HepG2 (cell line): Measurements from ENCODE around the gene ACTL8. TPM values are rescaled to one million over a fixed set of nuclear protein-coding genes. Genes with fewer than 3 reads are reported as not detected.

Experiments
- ATAC-seq: fragments of 200-7000 bp; cut with Tn5 transposase; 3 replicates; pipeline ENCODE4 v1.9.1; 2020; ENCODE audit warnings: mild to moderate bottlenecking, moderate library complexity
- BruUV-seq: library from RNA; stranded (reverse); fragments of 400-500 nt; replicated peaks from 2 replicates; lab custom pipeline; 2021; lab: Mats Ljungman, UMichigan
- CTCF ChIA-PET: fragments of 300-600 bp; formaldehyde crosslinking; extraction: SDS; loops from one replicate; lab custom pipeline; 2021; ENCODE audit warnings: low total read pairs, inconsistent platforms, low intra/inter-chr PET ratio; lab: Yijun Ruan, JAX
- POLR2A ChIA-PET: fragments of 350-600 bp; sonication (Branson Sonifier 250); formaldehyde crosslinking; loops from one replicate; lab custom pipeline; 2020; ENCODE audit warnings: antibody characterized with exemption, inconsistent platforms; lab: Yijun Ruan, JAX
- DNase-seq: peaks from one replicate; pipeline ENCODE4 v3.0.0-alpha.2; 2015; ENCODE audit warnings: low spot score
- FAIRE-seq: peaks from 3 replicates; lab custom pipeline; 2011; peaks lifted over from hg19 to GRCh38; lab: Jason Lieb, UNC
- H2AFZ ChIP-seq: one replicate; pipeline ENCODE4 v1.6.1; 2011; ENCODE audit warnings: low read length, inconsistent platforms
- H3K27ac ChIP-seq: fragments of 300-600 bp; 3 replicates; pipeline ENCODE4 v1.8.0; 2011; ENCODE audit warnings: mixed run types, mild to moderate bottlenecking, mixed read lengths, low read length, inconsistent platforms; ENCODE audit not compliant: insufficient read depth; ENCODE audit errors: extremely low read length
- H3K27me3 ChIP-seq, 2 experiments: fragments of 200-600 bp in 1 of 2; 2 replicates in 1 of 2; 3 replicates in 1 of 2; pipeline versions ENCODE4 v1.6.0 to v1.8.0; 2011; ENCODE audit warnings: low read length in 2 of 2, mild to moderate bottlenecking in 2 of 2, moderate library complexity in 2 of 2, inconsistent platforms in 1 of 2; ENCODE audit not compliant: insufficient read depth in 2 of 2, control insufficient read depth in 1 of 2
- H3K36me3 ChIP-seq, 2 experiments: fragments of 200-600 bp in 1 of 2; replicated peaks in 1 of 2; 2 replicates in 1 of 2; 3 replicates in 1 of 2; pipeline versions ENCODE4 v1.5.1 to v1.8.0; 2011; ENCODE audit warnings: low read length in 2 of 2, inconsistent platforms in 1 of 2; ENCODE audit not compliant: insufficient read depth in 2 of 2, control insufficient read depth in 1 of 2
- H3K4me1 ChIP-seq: 2 replicates; pipeline ENCODE4 v1.5.1; 2012; ENCODE audit warnings: low read length, inconsistent platforms; ENCODE audit not compliant: insufficient read depth
- H3K4me2 ChIP-seq: 2 replicates; pipeline ENCODE4 v1.6.0; 2011; ENCODE audit warnings: low read depth, low read length, inconsistent platforms
- H3K4me3 ChIP-seq, 3 experiments: fragments of 200-600 bp in 1 of 3; sonication (generic), shearing (Covaris generic) in 1 of 3; replicated peaks in 1 of 3; 2 replicates each; pipeline ENCODE4 v1.5.1; 2011 to 2016; ENCODE audit warnings: low read length in 3 of 3, inconsistent platforms in 2 of 3, low read depth in 2 of 3, mild to moderate bottlenecking in 2 of 3, control low read depth in 1 of 3, mixed read lengths in 1 of 3; ENCODE audit not compliant: insufficient read depth in 1 of 3
- H3K79me2 ChIP-seq: one replicate; pipeline ENCODE4 v1.6.1; 2011; ENCODE audit warnings: low read length, inconsistent platforms; ENCODE audit not compliant: insufficient read depth
- H3K9ac ChIP-seq: 2 replicates; pipeline ENCODE4 v1.6.0; 2011; ENCODE audit warnings: mild to moderate bottlenecking, low read depth, low read length, inconsistent platforms; ENCODE audit not compliant: insufficient read depth
- H3K9me3 ChIP-seq: 2 replicates; pipeline ENCODE4 v1.5.1; 2012; ENCODE audit warnings: mild to moderate bottlenecking, low read length
- H4K20me1 ChIP-seq: 2 replicates; pipeline ENCODE4 v1.6.0; 2011; ENCODE audit warnings: inconsistent platforms, mild to moderate bottlenecking, low read length, moderate library complexity; ENCODE audit not compliant: insufficient read depth
- DNMT3B ChIP-seq: conservative IDR thresholded peaks from 2 replicates; pipeline ENCODE4 v1.6.1; 2016; ENCODE audit warnings: missing biosample characterization, control low read depth
- ETV5 ChIP-seq: IDR thresholded peaks from 2 replicates; pipeline ENCODE4 v1.6.1; 2018; ENCODE audit warnings: missing biosample characterization, missing genetic modification reagents, inconsistent platforms, borderline replicate concordance
- FOXM1 ChIP-seq: sonication (generic); formaldehyde crosslinking; IDR thresholded peaks from 2 replicates; pipeline ENCODE4 v1.5.0; 2020; ENCODE audit warnings: missing genetic modification reagents
- KLF6 ChIP-seq: IDR thresholded peaks from 2 replicates; pipeline ENCODE4 v1.8.0; 2016; ENCODE audit warnings: missing biosample characterization, missing genetic modification reagents
- MBD4 ChIP-seq: IDR thresholded peaks from 2 replicates; pipeline ENCODE4 v1.6.1; 2012; ENCODE audit warnings: low read length, inconsistent platforms, borderline replicate concordance
- MTF1 ChIP-seq: sonication (generic); formaldehyde crosslinking; IDR thresholded peaks from 2 replicates; pipeline ENCODE4 v1.5.0; 2020; ENCODE audit warnings: missing genetic modification reagents
- NFKBIZ ChIP-seq: IDR thresholded peaks from 2 replicates; pipeline ENCODE4 v1.6.1; 2018; ENCODE audit warnings: missing genetic modification reagents, missing compliant biosample characterization
- SP2 ChIP-seq: sonication (generic); formaldehyde crosslinking; IDR thresholded peaks from 2 replicates; pipeline ENCODE4 v1.5.1; 2020; ENCODE audit warnings: mild to moderate bottlenecking, missing genetic modification reagents
- TGIF2 ChIP-seq: IDR thresholded peaks from 2 replicates; pipeline ENCODE4 v1.6.1; 2016; ENCODE audit warnings: control low read depth, missing compliant biosample characterization
- YEATS2 ChIP-seq: sonication (generic); formaldehyde crosslinking; IDR thresholded peaks from 2 replicates; pipeline ENCODE4 v1.4.0; 2020; ENCODE audit warnings: missing genetic modification reagents, borderline replicate concordance
- ZEB1 ChIP-seq: IDR thresholded peaks from 2 replicates; pipeline ENCODE4 v1.6.1; 2012; ENCODE audit warnings: mild to moderate bottlenecking, low read depth, inconsistent platforms; ENCODE audit not compliant: insufficient replicate concordance
- ZMYM2 ChIP-seq: sonication (generic); formaldehyde crosslinking; IDR thresholded peaks from 2 replicates; pipeline ENCODE4 v1.8.0; 2022; ENCODE audit warnings: mild to moderate bottlenecking, missing genetic modification reagents
- ZNF101 ChIP-seq: sonication (generic); formaldehyde crosslinking; IDR thresholded peaks from 2 replicates; pipeline ENCODE4 v1.4.0; 2020; ENCODE audit warnings: mild to moderate bottlenecking, low read depth, missing genetic modification reagents, borderline replicate concordance
- ZNF432 ChIP-seq: sonication (generic); formaldehyde crosslinking; IDR thresholded peaks from 2 replicates; pipeline ENCODE4 v1.5.0; 2020; ENCODE audit warnings: missing genetic modification reagents, mild to moderate bottlenecking, borderline replicate concordance
- ZNF547 ChIP-seq: sonication (generic); formaldehyde crosslinking; IDR thresholded peaks from 2 replicates; pipeline ENCODE4 v1.5.1; 2020; ENCODE audit warnings: mild to moderate bottlenecking, missing genetic modification reagents
- ZNF562 ChIP-seq: sonication (generic); formaldehyde crosslinking; IDR thresholded peaks from 2 replicates; pipeline ENCODE4 v1.8.0; 2022; ENCODE audit warnings: missing genetic modification reagents, borderline replicate concordance
- ZNF569 ChIP-seq: sonication (generic); formaldehyde crosslinking; IDR thresholded peaks from 2 replicates; pipeline ENCODE4 v1.5.0; 2020; ENCODE audit warnings: mild to moderate bottlenecking, missing genetic modification reagents, moderate library complexity, borderline replicate concordance
- WGBS: methylation state at CpG from one replicate; pipeline ENCODE4 v1.1.6; 2017; ENCODE audit warnings: low lambda C conversion rate; 5-methylcytosine and 5-hydroxymethylcytosine counted together
- in situ Hi-C: cut with HindIII; loops from 2 replicates; pipeline ENCODE4 v1.10.0; 2017; ENCODE audit warnings: low pct_unique_long_range_greater_than_20kb; ENCODE audit not compliant: extremely low pct_ligation_motif_present
- intact Hi-C: fragments of 100-400 bp; cut with micrococcal nuclease; formaldehyde crosslinking; loops from one replicate; pipeline ENCODE4 v1.10.0; 2022; ENCODE audit not compliant: unreplicated experiment
- polyA plus RNA-seq, 8 experiments: library from polyadenylated mRNA; depleted of rRNA in 3 of 8; stranded (reverse) in 7 of 8; unstranded in 1 of 8; fragments of >200 nt; fragmentation: Illumina TruSeq in 4 of 8; extraction: Trizol in 4 of 8; gene quantifications; 2 replicates each; pipeline versions ENCODE4 v1.2.1 to v1.2.3, GENCODE V29; 2011 to 2016; ENCODE audit warnings: low read depth in 4 of 8, missing spikeins in 1 of 8, mixed read lengths in 1 of 8; ENCODE audit not compliant: insufficient read depth in 1 of 8
- total RNA-seq, 5 experiments: library from RNA; depleted of rRNA; stranded (reverse); fragments of >200 nt; fragmentation: Illumina TruSeq; extraction: Trizol; gene quantifications; 2 replicates each; pipeline ENCODE4 v1.2.3, GENCODE V29; 2016; ENCODE audit warnings: low read depth in 1 of 5
- TF ChIP-seq, protein P1 (sequence below): sonication (generic); formaldehyde crosslinking; conservative IDR thresholded peaks from 2 replicates; pipeline ENCODE4 v1.5.0; 2020; ENCODE audit warnings: missing genetic modification reagents
- TF ChIP-seq, protein P2 (sequence below): sonication (generic); formaldehyde crosslinking; IDR thresholded peaks from 2 replicates; pipeline ENCODE4 v1.4.0; 2020; ENCODE audit warnings: missing genetic modification reagents, borderline replicate concordance
- TF ChIP-seq, protein P3 (sequence below): sonication (generic); formaldehyde crosslinking; conservative IDR thresholded peaks from 2 replicates; pipeline ENCODE4 v1.4.0; 2020; ENCODE audit warnings: missing genetic modification reagents

Gene ACTL8
- total and polyA plus RNA-seq, 2 of the 13 experiments (the other 11 are each of a cell fraction or from before 2014, with no cell fraction given): 0.09 to 0.64 TPM

DNA sequence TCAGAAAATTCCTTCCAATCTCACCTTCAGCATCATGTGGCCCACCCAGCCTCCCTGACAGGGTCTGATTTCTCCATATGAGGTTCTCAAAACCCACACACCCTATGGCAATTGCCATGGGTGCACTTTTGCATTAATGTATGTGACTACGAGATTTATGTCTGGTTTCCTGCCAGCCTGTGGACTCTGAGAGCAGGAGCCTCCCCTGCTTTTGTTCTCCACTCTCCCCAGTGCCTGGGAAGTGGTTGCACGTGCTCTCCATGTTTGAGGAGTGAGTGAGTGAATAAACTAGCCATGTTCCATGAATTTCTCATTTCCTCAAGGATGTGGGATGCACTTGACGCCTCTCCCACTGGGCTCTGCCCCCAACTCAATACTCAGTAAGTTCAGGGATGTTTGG lies 91.2 kb downstream of the ACTL8 start (continued):
- TF ChIP-seq, protein P1, sequence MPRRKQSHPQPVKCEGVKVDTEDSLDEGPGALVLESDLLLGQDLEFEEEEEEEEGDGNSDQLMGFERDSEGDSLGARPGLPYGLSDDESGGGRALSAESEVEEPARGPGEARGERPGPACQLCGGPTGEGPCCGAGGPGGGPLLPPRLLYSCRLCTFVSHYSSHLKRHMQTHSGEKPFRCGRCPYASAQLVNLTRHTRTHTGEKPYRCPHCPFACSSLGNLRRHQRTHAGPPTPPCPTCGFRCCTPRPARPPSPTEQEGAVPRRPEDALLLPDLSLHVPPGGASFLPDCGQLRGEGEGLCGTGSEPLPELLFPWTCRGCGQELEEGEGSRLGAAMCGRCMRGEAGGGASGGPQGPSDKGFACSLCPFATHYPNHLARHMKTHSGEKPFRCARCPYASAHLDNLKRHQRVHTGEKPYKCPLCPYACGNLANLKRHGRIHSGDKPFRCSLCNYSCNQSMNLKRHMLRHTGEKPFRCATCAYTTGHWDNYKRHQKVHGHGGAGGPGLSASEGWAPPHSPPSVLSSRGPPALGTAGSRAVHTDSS (CRISPR knock-in tag): no peak
- TF ChIP-seq ZMYM2 (CRISPR knock-in tag): no peak
- no peak for TF ChIP-seq ZNF432 (CRISPR knock-in tag)
- no peak for TF ChIP-seq NFKBIZ
- TF ChIP-seq MBD4: no peak
- TF ChIP-seq ZNF547 (CRISPR knock-in tag): no peak
- TF ChIP-seq ZNF569 (CRISPR knock-in tag): no peak
- TF ChIP-seq, protein P2, sequence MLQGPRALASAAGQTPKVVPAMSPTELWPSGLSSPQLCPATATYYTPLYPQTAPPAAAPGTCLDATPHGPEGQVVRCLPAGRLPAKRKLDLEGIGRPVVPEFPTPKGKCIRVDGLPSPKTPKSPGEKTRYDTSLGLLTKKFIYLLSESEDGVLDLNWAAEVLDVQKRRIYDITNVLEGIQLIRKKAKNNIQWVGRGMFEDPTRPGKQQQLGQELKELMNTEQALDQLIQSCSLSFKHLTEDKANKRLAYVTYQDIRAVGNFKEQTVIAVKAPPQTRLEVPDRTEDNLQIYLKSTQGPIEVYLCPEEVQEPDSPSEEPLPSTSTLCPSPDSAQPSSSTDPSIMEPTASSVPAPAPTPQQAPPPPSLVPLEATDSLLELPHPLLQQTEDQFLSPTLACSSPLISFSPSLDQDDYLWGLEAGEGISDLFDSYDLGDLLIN (CRISPR knock-in tag): no peak

DNA sequence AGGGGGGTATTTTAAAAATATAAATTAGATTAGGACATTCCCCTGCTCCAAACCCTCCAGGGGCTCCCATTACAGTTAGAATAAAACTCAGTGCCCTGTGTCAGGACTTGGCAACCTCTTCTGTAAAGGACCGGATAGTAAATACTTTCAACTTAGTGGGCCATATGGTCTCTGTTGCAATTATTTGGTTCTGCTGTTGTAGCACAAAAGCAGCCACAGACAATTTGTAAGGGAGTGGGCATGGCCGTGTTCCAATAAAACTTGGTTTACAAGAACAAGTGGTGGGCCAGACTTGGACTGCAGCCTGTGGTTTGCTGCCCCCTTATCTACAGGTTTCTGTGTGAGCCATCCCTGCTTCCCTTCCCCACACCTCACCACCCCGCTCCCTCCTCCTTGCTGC lies 92.0 kb downstream of the ACTL8 start:
- Histone ChIP-seq H3K36me3 (no peaks in the 10 kb centered on the region), H3K4me1 (no peaks in the 10 kb centered on the region), H3K27me3 (peaks cover 0 to 10% of the 10 kb centered on the region in 2 experiments; a peak in 2 of 5 replicates), H3K79me2 (no peaks in the 10 kb centered on the region), H3K4me2 (no peak overlapping the region), H4K20me1 (no peaks in the 10 kb centered on the region), H3K9ac (no peak overlapping the region), H3K27ac (no peak overlapping the region), H2AFZ (no peak overlapping the region), H3K4me3 (no peak overlapping the region), H3K9me3 (no peaks in the 10 kb centered on the region)
- intact Hi-C loops: no loop called here
- WGBS: 15% methylated on average over 3 of the region's 3 CpGs
- no peak for DNase-seq
- ATAC-seq: no peak
- in situ Hi-C loops: no loop called here
- CTCF ChIA-PET: no interaction called here
- no peak for FAIRE-seq
- no TSS peak for BruUV-seq
- POLR2A ChIA-PET: no interaction called here
- TF ChIP-seq, protein P3, sequence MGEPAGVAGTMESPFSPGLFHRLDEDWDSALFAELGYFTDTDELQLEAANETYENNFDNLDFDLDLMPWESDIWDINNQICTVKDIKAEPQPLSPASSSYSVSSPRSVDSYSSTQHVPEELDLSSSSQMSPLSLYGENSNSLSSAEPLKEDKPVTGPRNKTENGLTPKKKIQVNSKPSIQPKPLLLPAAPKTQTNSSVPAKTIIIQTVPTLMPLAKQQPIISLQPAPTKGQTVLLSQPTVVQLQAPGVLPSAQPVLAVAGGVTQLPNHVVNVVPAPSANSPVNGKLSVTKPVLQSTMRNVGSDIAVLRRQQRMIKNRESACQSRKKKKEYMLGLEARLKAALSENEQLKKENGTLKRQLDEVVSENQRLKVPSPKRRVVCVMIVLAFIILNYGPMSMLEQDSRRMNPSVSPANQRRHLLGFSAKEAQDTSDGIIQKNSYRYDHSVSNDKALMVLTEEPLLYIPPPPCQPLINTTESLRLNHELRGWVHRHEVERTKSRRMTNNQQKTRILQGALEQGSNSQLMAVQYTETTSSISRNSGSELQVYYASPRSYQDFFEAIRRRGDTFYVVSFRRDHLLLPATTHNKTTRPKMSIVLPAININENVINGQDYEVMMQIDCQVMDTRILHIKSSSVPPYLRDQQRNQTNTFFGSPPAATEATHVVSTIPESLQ: no peak
- TF ChIP-seq YEATS2 (no peak), KLF6 (CRISPR knock-in tag) (no peak), ZNF569 (CRISPR knock-in tag) (no peak), MTF1 (CRISPR knock-in tag) (no peak), ETV5 (CRISPR knock-in tag) (no peak), ZNF562 (CRISPR knock-in tag) (no peak), DNMT3B (CRISPR knock-in tag) (no peak), ZNF101 (no peak), TGIF2 (no peak), FOXM1 (CRISPR knock-in tag) (no peak), SP2 (CRISPR knock-in tag) (no peak), ZEB1 (no peak)
